ENCODE measurements around the gene TMC6.

TMC6 gene

DNA sequence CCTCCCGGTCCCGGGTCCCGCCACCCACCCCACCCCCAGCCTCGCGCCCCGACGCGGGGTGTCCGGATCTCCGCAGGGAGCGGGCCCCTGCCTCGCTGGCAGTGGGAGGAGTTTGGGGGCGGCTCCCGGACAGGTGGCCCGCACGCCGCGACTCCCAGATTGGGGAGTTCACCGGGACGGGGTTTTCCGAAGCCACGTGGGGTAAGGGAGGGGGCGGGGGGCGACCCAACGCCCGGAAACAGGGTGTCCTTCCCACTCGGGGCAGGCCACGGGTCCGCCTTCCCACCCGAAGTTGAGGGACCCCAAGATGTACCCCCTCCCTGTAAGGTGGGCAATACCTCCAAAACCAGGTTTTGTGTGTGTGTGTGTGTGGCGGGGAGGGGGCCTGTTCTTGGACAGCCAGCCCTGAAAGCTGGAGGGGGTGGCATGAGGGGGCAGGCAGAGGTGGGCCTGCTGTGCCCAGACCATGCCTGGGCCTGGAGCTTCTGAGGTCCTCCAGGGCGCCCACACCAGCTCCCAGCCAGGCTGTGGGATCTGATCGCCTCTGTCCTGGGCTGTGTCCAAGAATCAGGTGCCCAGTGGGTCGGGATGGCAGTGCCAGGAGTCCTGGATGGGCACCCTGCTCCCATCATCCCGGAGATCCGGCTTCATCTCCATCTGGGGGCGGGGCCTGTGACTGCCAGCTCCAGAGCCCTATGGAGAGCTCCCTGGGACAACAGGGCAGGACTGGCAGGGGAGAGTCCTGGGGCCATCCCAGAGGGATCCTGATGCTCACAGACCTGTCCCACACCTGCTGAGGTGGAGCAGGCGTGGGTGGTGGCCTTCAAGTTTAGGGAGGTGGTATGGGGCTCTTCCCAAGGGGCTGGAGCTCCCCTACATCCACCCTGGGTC is 40.6 kb upstream of the TMC6 start:
- H3K9ac ChIP-seq (ENCODE audit: low read depth, low read length): peak overlapping the region; percentile 27; the same call in 1 of the 2 replicates
- peaks cover 11% of the 10 kb centered on the region for H3K4me1 ChIP-seq (ENCODE audit: insufficient read depth, low read length)
- peaks cover 13% of the 10 kb centered on the region for H3K36me3 ChIP-seq (ENCODE audit: insufficient read depth, low read depth, low read length)
- no peak overlapping the region for H3K27ac ChIP-seq (ENCODE audit: low read length)
- peak overlapping the region; percentile 69 for H3K4me3 ChIP-seq (ENCODE audit: low read length)
- H3K9me3 ChIP-seq (ENCODE audit: insufficient read depth, low read depth, low read length): no peaks in the 10 kb centered on the region
- H3K27me3 ChIP-seq (ENCODE audit: insufficient read depth, low read length): no peaks in the 10 kb centered on the region

DNA sequence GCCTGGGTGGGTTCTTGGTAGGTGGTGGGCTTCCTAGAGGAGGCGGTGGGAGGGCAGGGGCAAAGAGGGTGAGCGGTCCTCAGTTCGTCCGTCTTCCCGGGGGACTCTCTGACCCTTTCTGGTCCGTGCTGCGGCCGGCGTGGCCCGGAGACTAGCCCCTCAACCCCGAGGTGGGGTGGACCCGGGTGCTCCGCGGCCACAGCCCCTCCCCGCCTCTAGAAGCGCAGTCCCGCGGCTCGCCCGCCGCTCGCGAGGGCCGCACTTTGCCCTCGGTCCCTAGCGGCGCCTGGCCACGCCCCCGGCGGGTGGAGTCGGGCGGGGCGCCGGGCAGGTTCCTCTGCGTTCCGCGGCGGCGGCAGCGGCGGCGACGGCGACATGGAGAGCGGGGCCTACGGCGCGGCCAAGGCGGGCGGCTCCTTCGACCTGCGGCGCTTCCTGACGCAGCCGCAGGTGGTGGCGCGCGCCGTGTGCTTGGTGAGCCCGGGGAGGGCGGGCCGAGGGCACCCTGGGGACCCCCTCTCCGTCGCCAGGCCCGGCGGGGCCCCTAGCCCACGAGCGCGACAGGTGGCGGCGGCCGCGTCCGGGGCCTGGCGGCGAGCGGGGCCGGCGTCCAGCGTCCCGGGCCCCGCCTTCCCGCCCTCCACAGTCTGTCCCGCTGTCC is 39.8 kb upstream of the TMC6 start, which contains the start of gene SYNGR2:
SYNGR2 (plus strand) TSS at position 340 of the 661 bp plus-strand sequence; CDS start at position 376, 36 bp downstream.
- Histone ChIP-seq H3K9me3 (ENCODE audit: insufficient read depth, low read depth, low read length) (no peaks in the 10 kb centered on the region), H3K36me3 (ENCODE audit: insufficient read depth, low read depth, low read length) (peaks cover 5% of the 10 kb centered on the region; the same call in 1 of the 2 replicates), H3K27ac (ENCODE audit: low read length) (no peak within 1 kb of the TSS), H3K27me3 (ENCODE audit: insufficient read depth, low read length) (no peaks in the 10 kb centered on the region), H3K4me3 (ENCODE audit: low read length) (peak within 1 kb of the TSS; percentile 69), H3K9ac (ENCODE audit: low read depth, low read length) (peak within 1 kb of the TSS; percentile 37; the same call in 1 of the 2 replicates), H3K4me1 (ENCODE audit: insufficient read depth, low read length) (peaks cover 11% of the 10 kb centered on the region)

DNA sequence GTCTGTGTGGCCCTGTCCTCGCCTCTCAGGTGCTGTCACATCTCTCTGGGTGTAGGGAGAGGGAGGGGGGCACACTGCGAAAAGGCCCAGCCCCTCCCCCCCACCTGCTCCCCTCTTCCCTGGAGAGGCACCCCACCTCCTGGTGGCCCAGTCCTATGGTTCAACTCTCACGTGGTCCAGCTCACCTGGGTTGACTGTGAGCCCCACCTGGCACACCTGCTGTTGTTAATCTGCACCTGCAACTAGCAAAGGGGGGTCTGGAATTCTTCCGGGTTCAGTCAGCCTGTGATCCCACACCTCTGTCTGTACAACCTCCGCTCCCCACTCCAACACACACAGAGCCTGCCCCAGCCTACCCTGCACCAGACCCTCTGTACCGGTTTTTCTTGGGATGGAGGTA is 37.9 kb upstream of the TMC6 start:
- Histone ChIP-seq H3K27me3 (ENCODE audit: insufficient read depth, low read length) (no peaks in the 10 kb centered on the region), H3K27ac (ENCODE audit: low read length) (no peak overlapping the region), H3K4me1 (ENCODE audit: insufficient read depth, low read length) (no peaks in the 10 kb centered on the region), H3K9me3 (ENCODE audit: insufficient read depth, low read depth, low read length) (no peaks in the 10 kb centered on the region), H3K4me3 (ENCODE audit: low read length) (no peak overlapping the region), H3K9ac (ENCODE audit: low read depth, low read length) (no peak overlapping the region), H3K36me3 (ENCODE audit: insufficient read depth, low read depth, low read length) (no peaks in the 10 kb centered on the region)

DNA sequence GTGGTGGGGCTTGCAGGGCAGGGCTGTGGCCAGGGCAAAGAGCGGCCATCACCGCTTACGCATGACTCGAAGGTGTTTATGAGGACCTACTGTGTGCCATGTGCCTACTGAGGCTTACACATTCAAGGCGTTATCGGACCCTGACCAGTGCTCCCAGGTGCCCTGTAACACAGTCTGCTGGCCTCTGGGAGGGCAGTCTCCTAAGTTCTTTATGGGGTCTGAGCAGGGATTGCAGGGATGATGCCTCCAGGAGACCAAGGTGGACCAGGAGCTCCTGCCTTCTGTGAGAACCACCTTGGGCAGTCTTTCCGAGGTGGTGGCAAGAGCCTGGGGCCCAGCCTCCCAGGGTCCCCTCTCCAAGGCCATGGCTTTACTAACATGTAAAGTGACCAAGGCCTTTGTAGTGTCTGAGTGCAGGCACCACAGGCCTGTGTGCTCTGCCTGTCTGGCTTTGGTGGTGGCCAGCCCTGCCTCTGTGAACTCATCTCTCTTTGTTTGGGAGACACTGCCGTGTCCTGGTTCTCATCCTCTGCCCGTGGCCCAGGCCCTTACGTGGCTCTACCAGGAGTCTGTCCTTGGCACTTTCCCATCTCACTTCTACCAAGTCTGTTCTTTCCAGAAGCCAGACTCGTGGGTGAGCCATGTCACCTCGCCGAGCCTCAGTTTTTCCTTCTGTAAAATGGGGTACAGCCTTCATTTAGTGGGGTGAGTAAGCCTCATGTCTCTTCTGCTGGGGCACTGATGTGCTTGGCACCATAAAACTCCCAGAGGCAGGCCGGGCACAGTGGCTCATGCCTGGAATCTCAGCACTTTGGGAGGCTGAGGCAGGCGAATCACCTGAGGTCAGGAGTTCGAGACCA is 36.4 kb upstream of the TMC6 start:
- H3K27me3 ChIP-seq (ENCODE audit: insufficient read depth, low read length): no peaks in the 10 kb centered on the region
- H3K36me3 ChIP-seq (ENCODE audit: insufficient read depth, low read depth, low read length): no peaks in the 10 kb centered on the region
- no peak overlapping the region for H3K27ac ChIP-seq (ENCODE audit: low read length)
- H3K4me3 ChIP-seq (ENCODE audit: low read length): no peak overlapping the region
- H3K4me1 ChIP-seq (ENCODE audit: insufficient read depth, low read length): no peaks in the 10 kb centered on the region
- H3K9me3 ChIP-seq (ENCODE audit: insufficient read depth, low read depth, low read length): no peaks in the 10 kb centered on the region
- no peak overlapping the region for H3K9ac ChIP-seq (ENCODE audit: low read depth, low read length)

DNA sequence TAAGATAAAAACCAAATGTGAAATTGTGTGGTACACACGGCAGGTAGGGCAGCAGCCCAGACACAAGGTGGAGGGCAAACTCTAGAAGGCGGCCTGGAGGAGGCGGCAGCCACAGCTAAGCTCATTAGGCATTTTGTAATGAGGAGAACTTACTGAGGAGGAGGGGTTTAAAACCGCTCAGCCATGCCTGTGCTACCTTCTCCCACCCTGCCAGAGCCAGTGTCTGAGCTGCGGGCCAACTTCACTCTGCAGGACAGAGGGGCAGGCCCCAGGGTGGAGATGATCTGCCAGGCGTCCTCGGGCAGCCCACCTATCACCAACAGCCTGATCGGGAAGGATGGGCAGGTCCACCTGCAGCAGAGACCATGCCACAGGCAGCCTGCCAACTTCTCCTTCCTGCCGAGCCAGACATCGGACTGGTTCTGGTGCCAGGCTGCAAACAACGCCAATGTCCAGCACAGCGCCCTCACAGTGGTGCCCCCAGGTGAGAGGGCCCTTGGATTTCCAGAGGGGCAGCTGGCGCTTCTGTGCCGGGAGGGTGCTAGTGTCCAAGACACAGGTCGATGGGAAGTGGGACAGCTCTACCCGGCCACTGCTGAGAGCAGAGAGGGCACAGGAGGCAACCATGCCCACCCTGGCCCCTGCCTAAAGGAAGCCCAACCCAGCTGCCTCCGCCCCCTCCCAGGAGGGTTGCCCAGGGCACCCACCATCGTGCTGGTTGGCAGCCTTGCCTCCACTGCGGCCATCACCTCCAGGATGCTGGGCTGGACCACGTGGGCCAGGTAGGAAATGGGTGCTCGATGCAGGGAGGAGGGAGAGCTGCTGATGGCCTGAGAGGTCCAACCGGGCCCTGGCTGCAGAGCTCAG is 35.6 kb upstream of the TMC6 start:
- H3K27me3 ChIP-seq (ENCODE audit: insufficient read depth, low read length): no peaks in the 10 kb centered on the region
- H3K27ac ChIP-seq (ENCODE audit: low read length): no peak overlapping the region

DNA sequence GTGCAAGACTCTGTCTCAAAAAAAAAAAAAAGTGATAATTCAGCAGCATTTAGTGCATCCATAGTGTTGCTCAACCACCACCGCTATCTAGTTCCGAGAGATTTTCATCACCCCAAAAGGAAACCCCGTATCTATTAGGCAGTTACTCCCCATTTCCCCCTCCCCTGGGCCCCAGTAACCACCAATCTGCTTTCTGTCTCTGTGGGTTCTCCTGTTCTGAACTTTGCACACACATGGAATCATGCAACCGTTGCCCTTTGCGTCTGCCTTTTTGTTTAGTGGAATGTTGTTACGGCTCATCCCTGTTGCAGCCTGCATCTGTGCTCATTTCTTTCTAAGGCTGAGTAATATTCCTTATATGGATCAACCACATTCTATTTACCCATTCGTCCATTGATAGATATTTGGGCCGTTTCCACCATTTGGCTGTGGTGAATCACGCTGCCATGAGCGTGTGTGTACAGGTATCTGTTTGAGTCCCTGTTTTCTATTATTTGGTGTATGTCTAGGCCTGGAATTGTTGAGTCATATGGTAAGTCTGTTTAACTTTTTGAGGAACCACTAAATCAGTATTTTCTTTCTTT is 31.1 kb upstream of the TMC6 start:
- H3K36me3 ChIP-seq (ENCODE audit: insufficient read depth, low read depth, low read length): no peaks in the 10 kb centered on the region
- no peaks in the 10 kb centered on the region for H3K9me3 ChIP-seq (ENCODE audit: insufficient read depth, low read depth, low read length)
- no peaks in the 10 kb centered on the region for H3K4me1 ChIP-seq (ENCODE audit: insufficient read depth, low read length)
- no peaks in the 10 kb centered on the region for H3K27me3 ChIP-seq (ENCODE audit: insufficient read depth, low read length)
- no peak overlapping the region for H3K27ac ChIP-seq (ENCODE audit: low read length)
- no peak overlapping the region for H3K9ac ChIP-seq (ENCODE audit: low read depth, low read length)
- no peak overlapping the region for H3K4me3 ChIP-seq (ENCODE audit: low read length)

More for the DNA sequence above, 35.6 kb upstream of the TMC6 start:
- Histone ChIP-seq H3K36me3 (ENCODE audit: insufficient read depth, low read depth, low read length) (no peaks in the 10 kb centered on the region), H3K9me3 (ENCODE audit: insufficient read depth, low read depth, low read length) (no peaks in the 10 kb centered on the region), H3K4me1 (ENCODE audit: insufficient read depth, low read length) (no peaks in the 10 kb centered on the region), H3K9ac (ENCODE audit: low read depth, low read length) (no peak overlapping the region), H3K4me3 (ENCODE audit: low read length) (no peak overlapping the region)

DNA sequence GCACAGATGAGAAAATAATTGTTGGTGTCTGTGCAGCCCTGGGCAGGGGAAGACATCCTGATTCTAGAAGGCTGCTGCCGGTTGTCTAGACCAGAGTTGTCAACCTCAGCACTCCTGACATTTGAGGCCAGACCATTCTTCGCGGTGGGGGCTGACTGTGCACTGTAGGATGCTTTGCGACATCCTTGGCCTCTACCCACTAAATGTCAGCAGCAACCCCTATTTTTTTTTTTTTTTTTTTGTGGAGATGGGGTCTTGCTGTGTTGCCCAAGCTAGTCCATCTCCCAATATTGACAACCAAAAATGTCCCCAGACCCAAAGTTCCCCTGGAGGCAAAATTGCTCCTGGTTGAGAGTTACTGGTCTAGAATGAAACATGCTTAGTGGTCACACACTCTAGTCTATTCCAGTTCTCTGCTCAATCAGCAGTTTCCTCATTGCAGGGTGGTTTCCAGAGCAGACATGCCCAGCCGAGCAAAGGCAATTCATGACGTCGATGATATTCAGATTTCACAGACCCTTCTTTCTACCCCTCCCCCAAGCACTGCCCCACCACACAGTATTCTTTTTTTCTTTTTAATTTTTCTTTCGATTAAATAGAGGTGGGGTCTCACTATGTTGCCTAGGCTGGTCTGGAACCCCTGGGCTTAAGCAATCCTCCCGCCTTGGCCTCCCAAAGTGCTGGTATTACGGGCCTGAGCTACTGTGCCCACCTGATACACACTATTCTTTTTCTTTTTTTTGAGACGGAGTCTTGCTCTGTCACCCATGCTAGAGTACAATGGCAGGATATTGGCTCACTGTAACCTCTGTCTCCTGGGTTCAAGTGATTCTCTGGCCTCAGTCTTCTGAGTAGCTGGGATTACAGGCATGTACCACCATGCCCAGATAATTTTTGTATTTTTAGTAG is 26.6 kb upstream of the TMC6 start:
- no peak overlapping the region for H3K4me3 ChIP-seq (ENCODE audit: low read length)
- no peak overlapping the region for H3K9ac ChIP-seq (ENCODE audit: low read depth, low read length)
- no peaks in the 10 kb centered on the region for H3K9me3 ChIP-seq (ENCODE audit: insufficient read depth, low read depth, low read length)
- H3K36me3 ChIP-seq (ENCODE audit: insufficient read depth, low read depth, low read length): no peaks in the 10 kb centered on the region
- no peak overlapping the region for H3K27ac ChIP-seq (ENCODE audit: low read length)
- no peaks in the 10 kb centered on the region for H3K4me1 ChIP-seq (ENCODE audit: insufficient read depth, low read length)
- no peaks in the 10 kb centered on the region for H3K27me3 ChIP-seq (ENCODE audit: insufficient read depth, low read length)

DNA sequence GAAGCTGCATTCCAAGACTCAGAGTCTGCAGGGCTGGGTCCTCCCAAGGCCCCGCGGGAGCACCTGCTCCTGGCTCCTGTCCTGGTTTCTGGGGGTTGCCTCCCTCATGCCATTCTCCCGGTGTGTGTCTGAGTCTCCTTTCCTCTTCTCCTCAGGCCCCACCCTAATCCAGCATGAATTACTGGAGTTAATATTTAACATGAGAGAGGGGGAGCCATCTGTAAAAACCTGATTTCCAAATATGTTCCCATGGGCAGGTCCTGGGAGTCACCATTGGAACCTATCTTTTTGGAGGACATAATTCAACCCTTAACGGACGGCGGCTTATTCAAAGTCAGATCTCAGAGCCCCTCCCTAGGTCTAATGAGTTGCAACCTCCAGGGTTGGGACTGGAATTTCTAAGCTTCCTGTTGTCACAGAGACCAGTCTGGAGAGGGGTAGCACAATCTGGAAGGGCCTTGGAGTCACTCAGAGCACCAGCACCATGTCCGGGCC is 23.0 kb upstream of the TMC6 start:
- H3K27me3 ChIP-seq (ENCODE audit: insufficient read depth, low read length): no peaks in the 10 kb centered on the region
- H3K36me3 ChIP-seq (ENCODE audit: insufficient read depth, low read depth, low read length): no peaks in the 10 kb centered on the region
- H3K27ac ChIP-seq (ENCODE audit: low read length): no peak overlapping the region
- no peak overlapping the region for H3K9ac ChIP-seq (ENCODE audit: low read depth, low read length)
- H3K9me3 ChIP-seq (ENCODE audit: insufficient read depth, low read depth, low read length): no peaks in the 10 kb centered on the region
- H3K4me3 ChIP-seq (ENCODE audit: low read length): no peak overlapping the region
- no peaks in the 10 kb centered on the region for H3K4me1 ChIP-seq (ENCODE audit: insufficient read depth, low read length)

DNA sequence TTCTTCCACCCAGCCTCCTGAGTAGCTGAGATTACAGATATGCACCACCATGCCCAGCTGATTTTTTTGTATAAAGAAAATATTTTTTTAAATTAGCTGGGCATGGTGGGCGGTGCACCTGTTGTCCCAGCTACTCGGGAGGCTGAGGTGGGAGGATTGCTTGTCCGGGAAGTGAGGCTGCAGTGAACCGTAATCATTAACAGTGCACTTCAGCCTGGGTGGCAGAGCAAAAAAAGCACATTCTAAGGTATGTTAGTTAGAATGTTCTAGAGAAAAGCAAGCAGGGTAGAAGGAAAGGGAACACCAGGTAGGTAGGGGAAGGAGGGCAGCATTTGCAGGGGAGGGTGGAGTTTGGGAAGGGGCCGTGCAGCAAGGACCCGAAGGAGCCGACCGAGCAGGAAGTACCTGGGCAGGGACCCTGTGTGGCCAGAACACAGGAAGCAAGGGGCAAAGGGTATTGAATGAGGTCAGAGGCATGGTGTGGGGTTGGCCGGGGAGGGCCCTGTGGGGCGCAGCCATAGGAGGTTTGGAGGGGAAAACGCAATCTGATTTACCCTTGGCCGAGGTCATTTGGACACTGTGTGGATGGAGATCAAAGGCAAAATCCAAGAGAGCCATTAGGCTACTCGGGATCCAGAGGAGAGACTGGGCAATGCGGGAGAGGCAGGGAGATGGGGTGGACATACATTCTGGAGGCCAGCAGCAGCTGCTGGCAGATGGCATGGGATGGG is 19.9 kb upstream of the TMC6 start:
- no peak overlapping the region for H3K9ac ChIP-seq (ENCODE audit: low read depth, low read length)
- no peaks in the 10 kb centered on the region for H3K36me3 ChIP-seq (ENCODE audit: insufficient read depth, low read depth, low read length)
- no peaks in the 10 kb centered on the region for H3K9me3 ChIP-seq (ENCODE audit: insufficient read depth, low read depth, low read length)
- H3K4me3 ChIP-seq (ENCODE audit: low read length): no peak overlapping the region
- no peaks in the 10 kb centered on the region for H3K27me3 ChIP-seq (ENCODE audit: insufficient read depth, low read length)
- H3K4me1 ChIP-seq (ENCODE audit: insufficient read depth, low read length): no peaks in the 10 kb centered on the region
- H3K27ac ChIP-seq (ENCODE audit: low read length): no peak overlapping the region

All from iPS-20b (cell line).